Erythroblast (primary cell): ENCODE results near the gene C2.

Source experiments
- GATA1 ChIP-seq: IDR thresholded peaks from 2 replicates; pipeline ENCODE4 v1.6.1; 2011; ENCODE audit warnings: low read depth, mild to moderate bottlenecking, control low read depth, low read length, moderate library complexity
- POLR2A ChIP-seq: IDR thresholded peaks from 2 replicates; pipeline ENCODE4 v1.6.1; 2011; ENCODE audit warnings: mild to moderate bottlenecking, low read length

DNA sequence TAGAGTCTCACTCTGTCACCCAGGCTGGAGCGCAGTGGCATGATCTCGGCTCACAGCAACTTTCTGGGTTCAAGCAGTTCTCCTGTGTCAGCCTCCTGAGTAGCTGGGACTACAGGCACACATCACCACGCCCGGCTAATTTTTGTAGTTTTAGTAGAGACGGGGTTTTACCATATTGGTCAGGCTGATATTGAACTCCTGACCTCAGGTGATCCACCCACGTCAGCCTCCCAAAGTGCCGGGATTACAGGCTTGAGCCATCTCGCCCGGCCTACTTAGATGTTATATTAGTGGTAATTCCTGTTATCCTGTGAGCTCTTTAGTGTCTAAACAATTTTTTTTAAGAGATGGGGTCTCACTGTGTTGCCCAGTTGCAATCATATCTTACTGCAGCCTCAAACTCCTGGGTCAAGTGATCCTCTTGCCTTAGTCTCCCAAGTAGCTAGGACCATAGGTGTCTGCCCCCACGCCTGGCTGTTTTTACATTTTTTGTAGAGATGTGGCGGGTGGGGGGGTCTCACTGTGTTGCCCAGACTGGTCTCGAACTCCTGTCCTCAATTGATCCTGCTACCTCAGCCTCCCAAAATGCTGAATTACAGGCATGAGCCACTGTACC, 50.4 kb downstream of the C2 start:
- TF ChIP-seq POLR2A, result no peak
- TF ChIP-seq GATA1, result no peak
